ENCODE measurements around the gene MT1X.

Gene MT1X

GRCh38 chr16:56637814-56638750, 44.2 kb upstream of the MT1X start, which contains the start of gene MT1A:
MT1A (plus strand) TSS chr16:56638666; CDS start chr16:56638739, 73 bp downstream.
- no peak within 1 kb of the TSS for H3K27ac ChIP-seq (ENCODE audit: low read length)
- H3K4me3 ChIP-seq (ENCODE audit: low read depth in 1 of 2, low read length in 2 of 2): no peak within 1 kb of the TSS
- TF ChIP-seq EZH2 (IDR thresholded peaks at IDR 0.05; ENCODE audit: borderline replicate concordance, low read depth, low read length, severe bottlenecking): no peak
- TF ChIP-seq, protein P1, sequence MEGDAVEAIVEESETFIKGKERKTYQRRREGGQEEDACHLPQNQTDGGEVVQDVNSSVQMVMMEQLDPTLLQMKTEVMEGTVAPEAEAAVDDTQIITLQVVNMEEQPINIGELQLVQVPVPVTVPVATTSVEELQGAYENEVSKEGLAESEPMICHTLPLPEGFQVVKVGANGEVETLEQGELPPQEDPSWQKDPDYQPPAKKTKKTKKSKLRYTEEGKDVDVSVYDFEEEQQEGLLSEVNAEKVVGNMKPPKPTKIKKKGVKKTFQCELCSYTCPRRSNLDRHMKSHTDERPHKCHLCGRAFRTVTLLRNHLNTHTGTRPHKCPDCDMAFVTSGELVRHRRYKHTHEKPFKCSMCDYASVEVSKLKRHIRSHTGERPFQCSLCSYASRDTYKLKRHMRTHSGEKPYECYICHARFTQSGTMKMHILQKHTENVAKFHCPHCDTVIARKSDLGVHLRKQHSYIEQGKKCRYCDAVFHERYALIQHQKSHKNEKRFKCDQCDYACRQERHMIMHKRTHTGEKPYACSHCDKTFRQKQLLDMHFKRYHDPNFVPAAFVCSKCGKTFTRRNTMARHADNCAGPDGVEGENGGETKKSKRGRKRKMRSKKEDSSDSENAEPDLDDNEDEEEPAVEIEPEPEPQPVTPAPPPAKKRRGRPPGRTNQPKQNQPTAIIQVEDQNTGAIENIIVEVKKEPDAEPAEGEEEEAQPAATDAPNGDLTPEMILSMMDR (IDR thresholded peaks at IDR 0.05; ENCODE audit: borderline replicate concordance, extremely low read depth, low read length, poor library complexity, severe bottlenecking): no peak
- no peaks in the 10 kb centered on the region for H3K9me3 ChIP-seq (ENCODE audit: insufficient read depth, low read length, severe bottlenecking)
- no peak within 1 kb of the TSS for H2AFZ ChIP-seq (ENCODE audit: low read depth, low read length)
- peaks cover 34% of the 10 kb centered on the region for H3K27me3 ChIP-seq (ENCODE audit: insufficient read depth, low read length, poor library complexity)
- no peaks in the 10 kb centered on the region for H4K20me1 ChIP-seq (ENCODE audit: insufficient read depth, low read length)
- no peak for ATAC-seq (ENCODE audit: insufficient read depth, low read depth)
- H3K9ac ChIP-seq (ENCODE audit: low read depth, low read length): no peak within 1 kb of the TSS
- no peaks in the 10 kb centered on the region for H3K4me1 ChIP-seq (ENCODE audit: insufficient read depth, low read length)
- no peak for DNase-seq
- H3K4me2 ChIP-seq (ENCODE audit: insufficient read depth, low read length): no peak within 1 kb of the TSS
- no peaks in the 10 kb centered on the region for H3K36me3 ChIP-seq (ENCODE audit: insufficient read depth, low read length)
- no peaks in the 10 kb centered on the region for H3K79me2 ChIP-seq (ENCODE audit: insufficient read depth, low read length)

DNA sequence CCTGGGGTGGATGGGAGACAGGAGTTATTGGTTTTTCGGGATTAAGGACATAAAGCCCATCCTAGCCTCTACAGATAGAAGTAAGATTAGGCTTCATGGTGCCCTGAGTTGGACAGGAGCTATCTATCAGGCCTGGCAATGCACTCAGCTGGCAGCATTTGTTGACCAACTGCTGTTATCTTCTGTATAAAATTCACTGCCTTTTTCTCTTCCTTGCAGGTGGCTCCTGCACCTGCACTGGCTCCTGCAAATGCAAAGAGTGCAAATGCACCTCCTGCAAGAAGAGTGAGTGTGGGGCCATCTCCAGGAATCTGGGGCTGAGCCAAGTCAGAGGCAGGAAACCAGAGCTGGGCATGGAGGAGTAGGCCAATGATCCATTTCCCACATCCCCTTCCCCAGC, 43.2 kb upstream of the MT1X start:
- no peak overlapping the region for H3K4me3 ChIP-seq (ENCODE audit: low read depth in 1 of 2, low read length in 2 of 2)
- no peak for TF ChIP-seq EZH2 (IDR thresholded peaks at IDR 0.05; ENCODE audit: borderline replicate concordance, low read depth, low read length, severe bottlenecking)
- TF ChIP-seq, protein P1 (IDR thresholded peaks at IDR 0.05; ENCODE audit: borderline replicate concordance, extremely low read depth, low read length, poor library complexity, severe bottlenecking): no peak
- H4K20me1 ChIP-seq (ENCODE audit: insufficient read depth, low read length): no peaks in the 10 kb centered on the region
- H3K27ac ChIP-seq (ENCODE audit: low read length): no peak overlapping the region
- H3K4me2 ChIP-seq (ENCODE audit: insufficient read depth, low read length): no peak overlapping the region
- no peak for DNase-seq
- no peaks in the 10 kb centered on the region for H3K79me2 ChIP-seq (ENCODE audit: insufficient read depth, low read length)
- H3K27me3 ChIP-seq (ENCODE audit: insufficient read depth, low read length, poor library complexity): peaks cover 38% of the 10 kb centered on the region
- no peaks in the 10 kb centered on the region for H3K36me3 ChIP-seq (ENCODE audit: insufficient read depth, low read length)
- H3K9ac ChIP-seq (ENCODE audit: low read depth, low read length): no peak overlapping the region
- ATAC-seq (ENCODE audit: insufficient read depth, low read depth): no peak
- no peak overlapping the region for H2AFZ ChIP-seq (ENCODE audit: low read depth, low read length)
- H3K9me3 ChIP-seq (ENCODE audit: insufficient read depth, low read length, severe bottlenecking): no peaks in the 10 kb centered on the region
- H3K4me1 ChIP-seq (ENCODE audit: insufficient read depth, low read length): no peaks in the 10 kb centered on the region

GRCh38 chr16:56640076-56640475, 42.2 kb upstream of the MT1X start:
- Histone ChIP-seq H3K27me3 (ENCODE audit: insufficient read depth, low read length, poor library complexity) (peaks cover 44% of the 10 kb centered on the region), H3K36me3 (ENCODE audit: insufficient read depth, low read length) (no peaks in the 10 kb centered on the region), H3K4me3 (ENCODE audit: low read depth in 1 of 2, low read length in 2 of 2) (no peak overlapping the region), H4K20me1 (ENCODE audit: insufficient read depth, low read length) (no peaks in the 10 kb centered on the region), H3K79me2 (ENCODE audit: insufficient read depth, low read length) (no peaks in the 10 kb centered on the region), H2AFZ (ENCODE audit: low read depth, low read length) (no peak overlapping the region), H3K4me2 (ENCODE audit: insufficient read depth, low read length) (no peak overlapping the region), H3K9ac (ENCODE audit: low read depth, low read length) (no peak overlapping the region), H3K27ac (ENCODE audit: low read length) (no peak overlapping the region), H3K4me1 (ENCODE audit: insufficient read depth, low read length) (no peaks in the 10 kb centered on the region), H3K9me3 (ENCODE audit: insufficient read depth, low read length, severe bottlenecking) (no peaks in the 10 kb centered on the region)
- TF ChIP-seq, protein P1 (IDR thresholded peaks at IDR 0.05; ENCODE audit: borderline replicate concordance, extremely low read depth, low read length, poor library complexity, severe bottlenecking): no peak
- TF ChIP-seq EZH2 (IDR thresholded peaks at IDR 0.05; ENCODE audit: borderline replicate concordance, low read depth, low read length, severe bottlenecking): no peak
- no peak for ATAC-seq (ENCODE audit: insufficient read depth, low read depth)
- DNase-seq: no peak
